Endothelial cell of umbilical vein (primary cell): Measurements from ENCODE around the gene CDX2.

Experiments
- EZH2 ChIP-seq: IDR thresholded peaks from 2 replicates; pipeline ENCODE4 v1.6.1; 2012; ENCODE audit warnings: borderline replicate concordance, low read depth, mild to moderate bottlenecking, moderate library complexity, low read length, inconsistent platforms; ENCODE audit not compliant: severe bottlenecking
- JUN ChIP-seq: IDR thresholded peaks from 2 replicates; pipeline ENCODE4 v1.6.1; 2011; ENCODE audit warnings: borderline replicate concordance, low read depth; ENCODE audit not compliant: insufficient read length, insufficient read depth
- MYC ChIP-seq: IDR thresholded peaks from one replicate; pipeline ENCODE4 v1.6.1; 2011; ENCODE audit warnings: mild to moderate bottlenecking, low read depth, low read length
- POLR2A ChIP-seq: IDR thresholded peaks from 2 replicates; pipeline ENCODE4 v1.6.1; 2012; ENCODE audit warnings: low read depth, mild to moderate bottlenecking, control low read depth, low read length
- POLR2AphosphoS5 ChIP-seq: IDR thresholded peaks from 2 replicates; pipeline ENCODE4 v1.6.1; 2012; ENCODE audit warnings: low read depth, mild to moderate bottlenecking, control low read depth, low read length, moderate library complexity; ENCODE audit not compliant: insufficient read depth
- TF ChIP-seq, protein P1 (sequence below), 2 donors: IDR thresholded peaks; 1 replicate in 1 of 2; 2 replicates in 1 of 2; pipeline ENCODE4 v1.5.1; 2011; ENCODE audit warnings: low read length in 2 of 2, mild to moderate bottlenecking in 2 of 2, moderate library complexity in 2 of 2, control low read depth in 1 of 2, inconsistent platforms in 1 of 2, low read depth in 1 of 2; ENCODE audit not compliant: insufficient read depth in 1 of 2; ENCODE audit errors: extremely low read depth in 1 of 2
- TF ChIP-seq, protein P2 (sequence below): IDR thresholded peaks from 2 replicates; pipeline ENCODE4 v1.6.1; 2011; ENCODE audit not compliant: insufficient read depth, insufficient read length

DNA sequence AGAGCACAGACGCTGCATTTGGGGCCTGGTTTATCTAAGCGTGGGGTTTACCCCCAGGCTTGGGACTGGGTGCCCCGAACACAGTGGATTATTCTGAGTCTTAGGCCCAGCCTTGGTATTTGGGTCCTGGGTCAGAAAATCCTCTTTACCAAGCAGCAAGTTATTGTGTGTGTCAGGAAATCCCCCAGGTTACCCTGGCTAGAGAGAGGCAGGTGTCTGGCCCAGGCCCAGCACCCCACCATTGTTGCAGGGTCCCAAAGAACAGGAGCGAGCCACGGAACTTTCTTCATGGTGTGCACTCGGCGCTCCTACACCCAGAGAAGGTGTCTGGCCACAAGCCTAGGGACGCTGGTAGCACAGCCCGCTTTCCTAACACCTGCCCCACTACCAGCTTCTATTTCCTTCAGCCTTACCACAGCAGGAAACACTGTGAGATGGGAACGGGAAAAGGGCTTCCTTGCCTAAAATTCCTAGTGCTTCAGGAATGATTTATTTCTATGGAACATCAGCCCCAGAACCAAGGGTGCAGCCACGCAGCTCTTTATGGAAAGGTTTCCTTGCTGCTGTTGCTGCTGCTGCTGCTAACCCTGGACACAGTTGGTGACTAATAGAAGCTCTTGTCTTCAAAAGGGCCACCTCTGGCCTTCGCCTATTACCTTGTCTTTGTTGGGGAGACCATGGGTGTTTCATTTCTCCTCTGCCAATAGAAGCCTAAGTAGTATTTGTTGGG lies 7.4 kb upstream of the CDX2 start:
- TF ChIP-seq, protein P1, sequence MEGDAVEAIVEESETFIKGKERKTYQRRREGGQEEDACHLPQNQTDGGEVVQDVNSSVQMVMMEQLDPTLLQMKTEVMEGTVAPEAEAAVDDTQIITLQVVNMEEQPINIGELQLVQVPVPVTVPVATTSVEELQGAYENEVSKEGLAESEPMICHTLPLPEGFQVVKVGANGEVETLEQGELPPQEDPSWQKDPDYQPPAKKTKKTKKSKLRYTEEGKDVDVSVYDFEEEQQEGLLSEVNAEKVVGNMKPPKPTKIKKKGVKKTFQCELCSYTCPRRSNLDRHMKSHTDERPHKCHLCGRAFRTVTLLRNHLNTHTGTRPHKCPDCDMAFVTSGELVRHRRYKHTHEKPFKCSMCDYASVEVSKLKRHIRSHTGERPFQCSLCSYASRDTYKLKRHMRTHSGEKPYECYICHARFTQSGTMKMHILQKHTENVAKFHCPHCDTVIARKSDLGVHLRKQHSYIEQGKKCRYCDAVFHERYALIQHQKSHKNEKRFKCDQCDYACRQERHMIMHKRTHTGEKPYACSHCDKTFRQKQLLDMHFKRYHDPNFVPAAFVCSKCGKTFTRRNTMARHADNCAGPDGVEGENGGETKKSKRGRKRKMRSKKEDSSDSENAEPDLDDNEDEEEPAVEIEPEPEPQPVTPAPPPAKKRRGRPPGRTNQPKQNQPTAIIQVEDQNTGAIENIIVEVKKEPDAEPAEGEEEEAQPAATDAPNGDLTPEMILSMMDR (IDR thresholded peaks at IDR 0.05; ENCODE audit: extremely low read depth in 1 of 2, insufficient read depth in 1 of 2, low read depth in 1 of 2, low read length in 2 of 2): no peak
- TF ChIP-seq POLR2A: no peak
- no peak for TF ChIP-seq POLR2AphosphoS5
- TF ChIP-seq, protein P2, sequence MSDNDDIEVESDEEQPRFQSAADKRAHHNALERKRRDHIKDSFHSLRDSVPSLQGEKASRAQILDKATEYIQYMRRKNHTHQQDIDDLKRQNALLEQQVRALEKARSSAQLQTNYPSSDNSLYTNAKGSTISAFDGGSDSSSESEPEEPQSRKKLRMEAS: no peak
- no peak for TF ChIP-seq JUN
- no peak for TF ChIP-seq EZH2
- TF ChIP-seq MYC: no peak
